CD4-positive, alpha-beta T cell treated with Interleukin-1 beta for 1 hour (primary cell): ENCODE results near the gene GSAP.
A peak's percentile ranks its signal among the peaks of the same experiment; 100 is the strongest.
"Not testable (repeated sequence)": the region's sequence is repeated elsewhere in the genome, so short reads cannot be mapped to it uniquely, and the experiment has no call there.

Experiments used
- DNase-seq, 2 donors: peaks; one replicate each; pipeline ENCODE4 v3.0.0-alpha.2; 2020 to 2022

The GSAP gene

DNA sequence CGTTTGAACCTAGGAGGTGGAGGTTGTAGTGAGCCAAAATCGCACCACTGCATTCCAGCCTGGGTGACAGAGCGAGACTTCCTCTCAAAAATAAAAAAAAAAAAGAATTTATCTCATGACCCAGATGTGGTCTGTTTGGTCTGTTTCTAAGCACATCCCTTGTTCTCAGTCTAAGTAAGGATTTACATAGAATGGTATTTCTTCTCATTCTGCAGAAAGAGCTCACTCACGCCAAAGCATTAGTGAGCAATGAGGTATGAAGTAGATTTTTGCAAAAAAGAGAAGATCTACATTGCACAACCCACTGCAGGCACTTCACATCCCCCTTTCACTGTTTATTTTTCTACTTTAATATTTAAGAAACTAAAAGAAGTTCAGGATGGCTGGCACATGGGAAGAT, 140.0 kb downstream of the GSAP start:
- DNase-seq, result no peak

- not testable (repeated sequence) for DNase-seq
Observed at GRCh38 chr7:77275663-77276062, 140.5 kb downstream of the GSAP start.

DNA sequence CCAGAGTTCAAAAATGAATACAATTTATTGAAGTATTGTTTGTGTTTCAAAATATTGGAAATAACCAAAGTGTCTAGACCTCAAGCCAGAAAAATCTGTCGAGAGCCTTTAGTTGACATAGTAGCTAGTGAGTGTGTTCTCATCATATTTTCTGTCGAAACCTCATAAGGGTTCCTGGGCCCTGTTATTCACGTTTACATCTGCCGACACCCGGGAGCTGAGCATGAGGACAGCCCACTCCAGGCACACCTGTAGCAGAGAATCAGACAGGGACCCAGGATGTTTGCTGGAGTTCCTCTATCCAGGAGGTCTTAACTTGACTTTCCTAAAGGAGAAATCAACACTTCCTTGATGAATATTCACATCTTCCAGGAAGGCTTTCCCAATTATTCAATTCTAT, 144.4 kb downstream of the GSAP start:
- no peak for DNase-seq

DNA sequence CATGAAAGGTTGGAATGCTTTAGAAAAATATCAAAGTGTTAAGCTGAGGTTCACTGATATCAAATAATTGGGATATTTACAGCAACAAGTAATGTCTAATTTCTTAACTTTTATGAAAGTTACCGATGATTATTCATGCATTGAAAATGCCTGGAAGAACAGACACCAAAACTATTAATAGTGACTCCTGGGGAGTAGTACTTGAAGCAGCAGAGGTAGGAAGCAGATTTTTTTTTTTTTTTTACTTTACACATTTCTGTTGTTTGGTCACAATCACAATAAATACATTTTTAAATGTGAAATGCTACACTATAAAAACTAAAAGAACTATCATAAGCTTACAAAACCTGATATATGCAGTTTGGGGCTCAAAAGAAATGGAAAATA, 146.1 kb downstream of the GSAP start:
- DNase-seq, result no peak

DNA sequence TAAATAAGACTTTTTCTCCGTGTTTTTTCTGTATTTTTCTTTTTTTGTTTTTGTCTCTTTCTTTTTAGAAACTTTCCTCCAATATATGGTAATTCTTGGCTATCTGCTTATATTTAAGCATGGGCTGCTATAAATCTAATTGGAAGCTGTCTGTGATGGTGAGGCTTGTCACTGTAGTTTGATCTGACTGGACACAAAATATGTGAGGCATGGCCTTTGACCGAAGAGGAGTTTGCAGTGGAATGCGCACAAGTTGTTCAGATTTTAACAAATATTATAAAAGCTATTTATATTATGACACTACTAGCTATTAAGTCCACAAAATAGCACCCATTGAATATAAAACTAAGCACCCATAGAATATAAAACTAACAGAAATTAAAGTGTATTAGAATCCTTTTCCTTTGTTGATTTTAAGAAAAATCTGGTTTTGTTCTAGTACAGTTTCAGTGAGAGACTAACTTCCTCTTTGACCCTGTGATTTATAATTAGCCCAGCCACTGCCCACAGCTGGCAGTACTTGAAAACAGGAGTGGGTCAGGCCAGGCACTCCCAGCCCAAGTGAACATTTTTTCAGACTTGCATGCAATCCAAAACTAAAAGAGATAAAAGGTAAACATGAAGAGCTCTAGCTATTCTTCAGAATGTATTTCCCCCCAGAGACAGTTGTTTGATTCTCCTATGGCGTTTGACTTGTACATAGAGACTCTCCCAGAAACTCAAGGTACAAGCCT, 146.6 kb downstream of the GSAP start:
- peak in 1 of 2 donors; percentile 7 for DNase-seq

DNA sequence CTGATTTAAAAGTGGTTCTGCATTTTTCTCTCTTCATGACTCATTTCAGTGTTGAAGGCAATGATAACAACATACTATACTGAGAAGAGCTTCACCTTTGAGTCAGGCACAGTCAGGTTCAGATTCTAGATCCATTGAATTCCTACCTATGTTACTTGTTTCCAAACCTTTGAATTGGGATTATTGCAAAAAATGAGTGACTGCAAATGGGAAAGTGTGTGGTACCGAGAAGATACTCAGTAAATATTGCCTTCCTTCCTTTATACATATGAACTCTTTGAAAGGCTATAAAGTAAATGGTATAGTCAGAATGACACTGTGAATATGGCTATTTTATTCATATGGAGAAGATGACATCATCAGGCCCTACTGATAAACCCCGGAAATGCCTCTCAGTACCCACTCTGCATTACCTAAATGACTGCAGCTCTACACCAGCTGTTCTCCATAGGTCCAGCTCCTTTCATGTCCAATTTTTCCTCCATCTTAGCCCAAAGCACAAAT, 149.8 kb downstream of the GSAP start:
- no peak for DNase-seq

GRCh38 chr7:77265666-77266065, 150.5 kb downstream of the GSAP start:
- no peak for DNase-seq

DNA sequence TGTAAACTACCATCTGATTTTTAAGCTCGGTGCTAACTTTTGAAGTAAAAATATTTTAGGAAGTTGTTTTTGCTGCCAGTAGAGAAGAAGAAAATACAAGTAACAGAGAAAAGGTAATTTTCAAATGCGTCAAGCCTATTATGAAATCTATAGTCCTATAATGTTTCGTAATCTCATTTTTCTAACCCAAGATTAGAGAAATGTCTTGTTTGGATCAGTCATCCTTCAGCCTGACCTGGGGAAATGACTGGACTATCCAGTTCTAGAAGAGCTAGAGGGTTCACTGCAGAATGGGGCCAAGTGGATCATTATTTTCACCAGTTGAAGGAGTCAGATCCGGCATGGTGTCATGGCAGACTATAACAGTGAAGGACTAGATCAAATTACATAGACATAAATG, 153.8 kb downstream of the GSAP start:
- no peak for DNase-seq
